Liver (tissue), 9 donors: ENCODE results near the gene ATXN10. TPM values are rescaled to one million over a fixed set of nuclear protein-coding genes. Genes with fewer than 3 reads are reported as not detected.

Experiments used
- DNase-seq: peaks from one replicate; pipeline ENCODE4 v3.0.0-alpha.2; 2017; ENCODE audit warnings: low spot score
- H3K27ac ChIP-seq, 2 donors: one replicate each; pipeline ENCODE4 v1.7.0; 2013; ENCODE audit warnings: inconsistent platforms in 2 of 2, low read length in 2 of 2, control low read depth in 1 of 2, low read depth in 1 of 2, mild to moderate bottlenecking in 1 of 2
- H3K27me3 ChIP-seq, 4 donors: one replicate each; pipeline versions ENCODE4 v1.6.1 to v1.7.0; 2013; ENCODE audit warnings: low read length in 3 of 4, inconsistent platforms in 1 of 4, mild to moderate bottlenecking in 1 of 4, moderate library complexity in 1 of 4; ENCODE audit not compliant: control insufficient read depth in 4 of 4, insufficient read depth in 4 of 4
- H3K36me3 ChIP-seq, 4 donors: one replicate each; pipeline versions ENCODE4 v1.6.1 to v1.7.0; 2013; ENCODE audit warnings: low read length in 3 of 4, mild to moderate bottlenecking in 3 of 4, low read depth in 1 of 4, moderate library complexity in 1 of 4; ENCODE audit not compliant: control insufficient read depth in 4 of 4, insufficient read depth in 3 of 4
- H3K4me1 ChIP-seq, 4 donors: one replicate each; pipeline versions ENCODE4 v1.6.1 to v1.7.0; 2013; ENCODE audit warnings: low read length in 3 of 4, mild to moderate bottlenecking in 3 of 4, moderate library complexity in 1 of 4; ENCODE audit not compliant: control insufficient read depth in 4 of 4, insufficient read depth in 4 of 4
- H3K4me3 ChIP-seq, 3 donors: one replicate each; pipeline versions ENCODE4 v1.6.1 to v1.7.0; 2013; ENCODE audit warnings: low read length in 3 of 3, control low read depth in 1 of 3, low read depth in 1 of 3, mild to moderate bottlenecking in 1 of 3
- H3K9ac ChIP-seq, 2 donors: one replicate each; pipeline ENCODE4 v1.7.0; 2013; ENCODE audit warnings: low read length in 2 of 2, mild to moderate bottlenecking in 2 of 2, moderate library complexity in 2 of 2, control low read depth in 1 of 2, low read depth in 1 of 2
- H3K9me3 ChIP-seq, 4 donors: one replicate each; pipeline versions ENCODE4 v1.6.1 to v1.7.0; 2013; ENCODE audit warnings: low read length in 3 of 4; ENCODE audit not compliant: control insufficient read depth in 4 of 4
- ATF3 ChIP-seq: IDR thresholded peaks from 2 replicates; pipeline ENCODE4 v1.6.1; 2016; ENCODE audit warnings: antibody characterized with exemption
- EGR1 ChIP-seq, 2 donors: IDR thresholded peaks; 2 replicates each; pipeline ENCODE4 v1.6.1; 2016 to 2018; ENCODE audit warnings: antibody characterized with exemption in 2 of 2, low read depth in 2 of 2
- FOXA1 ChIP-seq: IDR thresholded peaks from 2 replicates; pipeline ENCODE4 v1.6.1; 2016; ENCODE audit warnings: antibody characterized with exemption
- FOXA2 ChIP-seq: IDR thresholded peaks from 2 replicates; pipeline ENCODE4 v1.6.1; 2016; ENCODE audit warnings: antibody characterized with exemption
- GABPA ChIP-seq, 2 donors: IDR thresholded peaks in 1 of 2; conservative IDR thresholded peaks in 1 of 2; 2 replicates each; pipeline ENCODE4 v1.6.1; 2016; ENCODE audit warnings: antibody characterized with exemption in 2 of 2, mild to moderate bottlenecking in 1 of 2, moderate library complexity in 1 of 2
- HNF4A ChIP-seq, 2 donors: conservative IDR thresholded peaks; 2 replicates each; pipeline ENCODE4 v1.6.1; 2016; ENCODE audit warnings: antibody characterized with exemption in 2 of 2, mild to moderate bottlenecking in 2 of 2
- HNF4G ChIP-seq: IDR thresholded peaks from 2 replicates; pipeline ENCODE4 v1.6.1; 2016; ENCODE audit warnings: antibody characterized with exemption
- MAX ChIP-seq: IDR thresholded peaks from 2 replicates; pipeline ENCODE4 v1.6.1; 2016; ENCODE audit warnings: antibody characterized with exemption
- NR2F2 ChIP-seq: IDR thresholded peaks from 2 replicates; pipeline ENCODE4 v1.6.1; 2016; ENCODE audit warnings: antibody characterized with exemption
- RAD21 ChIP-seq, 2 donors: IDR thresholded peaks; 2 replicates each; pipeline ENCODE4 v1.6.1; 2016; ENCODE audit warnings: antibody characterized with exemption in 2 of 2, mild to moderate bottlenecking in 2 of 2
- SP1 ChIP-seq: IDR thresholded peaks from 2 replicates; pipeline ENCODE4 v1.6.1; 2018; ENCODE audit warnings: antibody characterized with exemption, mild to moderate bottlenecking
- TAF1 ChIP-seq: conservative IDR thresholded peaks from 2 replicates; pipeline ENCODE4 v1.6.1; 2016; ENCODE audit warnings: antibody characterized with exemption, mild to moderate bottlenecking
- YY1 ChIP-seq: IDR thresholded peaks from 2 replicates; pipeline ENCODE4 v1.6.1; 2016; ENCODE audit warnings: antibody characterized with exemption, mild to moderate bottlenecking
- WGBS: extraction: QIAGEN DNeasy Blood & Tissue Kit; methylation state at CpG from one replicate; pipeline ENCODE4 v1.1.7; 2013; 5-methylcytosine and 5-hydroxymethylcytosine counted together
- polyA plus RNA-seq, 2 donors: library from polyadenylated mRNA; stranded (reverse) in 1 of 2; unstranded in 1 of 2; fragments of 200-250 nt in 1 of 2; fragments of >200 nt in 1 of 2; fragmentation: Nextera tagmentation in 1 of 2; extraction: Ambion mirVana in 1 of 2; gene quantifications; one replicate each; pipeline versions ENCODE4 v1.2.1 to v1.2.3, GENCODE V29; 2013 to 2015
- total RNA-seq, 2 donors: library from RNA; depleted of rRNA; stranded (reverse); fragments of >200 nt; gene quantifications; one replicate each; pipeline ENCODE4 v1.2.3, GENCODE V29; 2014
- TF ChIP-seq, protein P1 (sequence below): IDR thresholded peaks from 2 replicates; pipeline ENCODE4 v1.6.1; 2016; ENCODE audit warnings: antibody characterized with exemption, mild to moderate bottlenecking
- TF ChIP-seq, protein P2 (sequence below): fragments of 150-350 bp; IDR thresholded peaks from 2 replicates; pipeline ENCODE4 v1.5.1; 2017; ENCODE audit warnings: improper control_type of control experiment, low read depth, low read length; ENCODE audit not compliant: missing input control
- TF ChIP-seq, protein P3 (sequence below): IDR thresholded peaks from 2 replicates; pipeline ENCODE4 v1.6.1; 2016; ENCODE audit warnings: antibody characterized with exemption
- donor health status: healthy.
- donor health status: healthy.
- donor health status: healthy.
- donor health status: healthy.
- donor health status: healthy.

Gene ATXN10
- total and polyA plus RNA-seq, 4 donors, result 34.9 to 100 (median 69.7) TPM

GRCh38 chr22:45804319-45804985 lies 132.8 kb downstream of the ATXN10 start:
- H3K4me1 ChIP-seq, result no peaks in the 10 kb centered on the region
- TF ChIP-seq FOXA2 (no peak), ATF3 (no peak), NR2F2 (no peak), GABPA (IDR thresholded peaks at IDR 0.05 in 1 of 2, conservative IDR thresholded peaks at IDR 0.05 in 1 of 2) (no peak), HNF4G (no peak)
- TF ChIP-seq, protein P1, sequence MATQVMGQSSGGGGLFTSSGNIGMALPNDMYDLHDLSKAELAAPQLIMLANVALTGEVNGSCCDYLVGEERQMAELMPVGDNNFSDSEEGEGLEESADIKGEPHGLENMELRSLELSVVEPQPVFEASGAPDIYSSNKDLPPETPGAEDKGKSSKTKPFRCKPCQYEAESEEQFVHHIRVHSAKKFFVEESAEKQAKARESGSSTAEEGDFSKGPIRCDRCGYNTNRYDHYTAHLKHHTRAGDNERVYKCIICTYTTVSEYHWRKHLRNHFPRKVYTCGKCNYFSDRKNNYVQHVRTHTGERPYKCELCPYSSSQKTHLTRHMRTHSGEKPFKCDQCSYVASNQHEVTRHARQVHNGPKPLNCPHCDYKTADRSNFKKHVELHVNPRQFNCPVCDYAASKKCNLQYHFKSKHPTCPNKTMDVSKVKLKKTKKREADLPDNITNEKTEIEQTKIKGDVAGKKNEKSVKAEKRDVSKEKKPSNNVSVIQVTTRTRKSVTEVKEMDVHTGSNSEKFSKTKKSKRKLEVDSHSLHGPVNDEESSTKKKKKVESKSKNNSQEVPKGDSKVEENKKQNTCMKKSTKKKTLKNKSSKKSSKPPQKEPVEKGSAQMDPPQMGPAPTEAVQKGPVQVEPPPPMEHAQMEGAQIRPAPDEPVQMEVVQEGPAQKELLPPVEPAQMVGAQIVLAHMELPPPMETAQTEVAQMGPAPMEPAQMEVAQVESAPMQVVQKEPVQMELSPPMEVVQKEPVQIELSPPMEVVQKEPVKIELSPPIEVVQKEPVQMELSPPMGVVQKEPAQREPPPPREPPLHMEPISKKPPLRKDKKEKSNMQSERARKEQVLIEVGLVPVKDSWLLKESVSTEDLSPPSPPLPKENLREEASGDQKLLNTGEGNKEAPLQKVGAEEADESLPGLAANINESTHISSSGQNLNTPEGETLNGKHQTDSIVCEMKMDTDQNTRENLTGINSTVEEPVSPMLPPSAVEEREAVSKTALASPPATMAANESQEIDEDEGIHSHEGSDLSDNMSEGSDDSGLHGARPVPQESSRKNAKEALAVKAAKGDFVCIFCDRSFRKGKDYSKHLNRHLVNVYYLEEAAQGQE, result no peak
- H3K9ac ChIP-seq, result no peak overlapping the region
- WGBS, result 94% methylated on average over 6 of the region's 6 CpGs
- H3K27ac ChIP-seq, result no peak overlapping the region
- no peaks in the 10 kb centered on the region for H3K9me3 ChIP-seq
- H3K27me3 ChIP-seq, result no peaks in the 10 kb centered on the region
- H3K36me3 ChIP-seq, result peaks cover 4 to 20% (median 16%) of the 10 kb centered on the region in 4 donors
- H3K4me3 ChIP-seq, result no peak overlapping the region
- no peak for DNase-seq

DNA sequence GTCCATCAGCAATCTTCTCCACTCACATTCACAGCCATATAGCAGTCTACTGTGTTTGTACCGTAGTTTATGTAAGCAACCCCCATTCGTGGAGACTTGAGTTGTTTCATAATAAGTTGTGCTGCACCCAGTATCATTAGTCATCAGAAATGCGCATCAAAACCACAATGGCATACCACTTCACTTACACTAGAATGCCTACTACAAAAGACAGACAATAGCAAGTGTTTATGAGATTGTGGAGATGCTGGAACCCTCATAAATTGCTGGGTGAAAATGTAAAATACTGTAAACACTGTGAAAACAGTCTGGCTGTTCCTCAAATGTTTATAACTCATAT lies 133.3 kb downstream of the ATXN10 start:
- WGBS, result 84% methylated on average over 3 of the region's 3 CpGs
- H3K4me1 ChIP-seq, result no peaks in the 10 kb centered on the region
- no peak overlapping the region for H3K27ac ChIP-seq
- H3K4me3 ChIP-seq, result no peak overlapping the region
- no peaks in the 10 kb centered on the region for H3K27me3 ChIP-seq
- no peaks in the 10 kb centered on the region for H3K9me3 ChIP-seq
- H3K36me3 ChIP-seq, result peaks cover 4 to 20% (median 17%) of the 10 kb centered on the region in 4 donors
- TF ChIP-seq, protein P2, sequence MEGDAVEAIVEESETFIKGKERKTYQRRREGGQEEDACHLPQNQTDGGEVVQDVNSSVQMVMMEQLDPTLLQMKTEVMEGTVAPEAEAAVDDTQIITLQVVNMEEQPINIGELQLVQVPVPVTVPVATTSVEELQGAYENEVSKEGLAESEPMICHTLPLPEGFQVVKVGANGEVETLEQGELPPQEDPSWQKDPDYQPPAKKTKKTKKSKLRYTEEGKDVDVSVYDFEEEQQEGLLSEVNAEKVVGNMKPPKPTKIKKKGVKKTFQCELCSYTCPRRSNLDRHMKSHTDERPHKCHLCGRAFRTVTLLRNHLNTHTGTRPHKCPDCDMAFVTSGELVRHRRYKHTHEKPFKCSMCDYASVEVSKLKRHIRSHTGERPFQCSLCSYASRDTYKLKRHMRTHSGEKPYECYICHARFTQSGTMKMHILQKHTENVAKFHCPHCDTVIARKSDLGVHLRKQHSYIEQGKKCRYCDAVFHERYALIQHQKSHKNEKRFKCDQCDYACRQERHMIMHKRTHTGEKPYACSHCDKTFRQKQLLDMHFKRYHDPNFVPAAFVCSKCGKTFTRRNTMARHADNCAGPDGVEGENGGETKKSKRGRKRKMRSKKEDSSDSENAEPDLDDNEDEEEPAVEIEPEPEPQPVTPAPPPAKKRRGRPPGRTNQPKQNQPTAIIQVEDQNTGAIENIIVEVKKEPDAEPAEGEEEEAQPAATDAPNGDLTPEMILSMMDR, result no peak
- TF ChIP-seq HNF4A (conservative IDR thresholded peaks at IDR 0.05) (no peak), RAD21 (IDR thresholded peaks at IDR 0.05) (no peak), NR2F2 (no peak), SP1 (no peak), EGR1 (IDR thresholded peaks at IDR 0.05; ENCODE audit: low read depth in 2 of 2) (no peak), TAF1 (no peak), FOXA1 (no peak), FOXA2 (no peak), MAX (no peak), ATF3 (no peak), GABPA (IDR thresholded peaks at IDR 0.05 in 1 of 2, conservative IDR thresholded peaks at IDR 0.05 in 1 of 2) (no peak), YY1 (no peak)
- TF ChIP-seq, protein P3, sequence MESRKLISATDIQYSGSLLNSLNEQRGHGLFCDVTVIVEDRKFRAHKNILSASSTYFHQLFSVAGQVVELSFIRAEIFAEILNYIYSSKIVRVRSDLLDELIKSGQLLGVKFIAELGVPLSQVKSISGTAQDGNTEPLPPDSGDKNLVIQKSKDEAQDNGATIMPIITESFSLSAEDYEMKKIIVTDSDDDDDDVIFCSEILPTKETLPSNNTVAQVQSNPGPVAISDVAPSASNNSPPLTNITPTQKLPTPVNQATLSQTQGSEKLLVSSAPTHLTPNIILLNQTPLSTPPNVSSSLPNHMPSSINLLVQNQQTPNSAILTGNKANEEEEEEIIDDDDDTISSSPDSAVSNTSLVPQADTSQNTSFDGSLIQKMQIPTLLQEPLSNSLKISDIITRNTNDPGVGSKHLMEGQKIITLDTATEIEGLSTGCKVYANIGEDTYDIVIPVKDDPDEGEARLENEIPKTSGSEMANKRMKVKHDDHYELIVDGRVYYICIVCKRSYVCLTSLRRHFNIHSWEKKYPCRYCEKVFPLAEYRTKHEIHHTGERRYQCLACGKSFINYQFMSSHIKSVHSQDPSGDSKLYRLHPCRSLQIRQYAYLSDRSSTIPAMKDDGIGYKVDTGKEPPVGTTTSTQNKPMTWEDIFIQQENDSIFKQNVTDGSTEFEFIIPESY, result no peak
- TF ChIP-seq, protein P1, result no peak
- no peak for DNase-seq
- no peak overlapping the region for H3K9ac ChIP-seq
